ENCODE data around the gene SCNN1A.

DNA sequence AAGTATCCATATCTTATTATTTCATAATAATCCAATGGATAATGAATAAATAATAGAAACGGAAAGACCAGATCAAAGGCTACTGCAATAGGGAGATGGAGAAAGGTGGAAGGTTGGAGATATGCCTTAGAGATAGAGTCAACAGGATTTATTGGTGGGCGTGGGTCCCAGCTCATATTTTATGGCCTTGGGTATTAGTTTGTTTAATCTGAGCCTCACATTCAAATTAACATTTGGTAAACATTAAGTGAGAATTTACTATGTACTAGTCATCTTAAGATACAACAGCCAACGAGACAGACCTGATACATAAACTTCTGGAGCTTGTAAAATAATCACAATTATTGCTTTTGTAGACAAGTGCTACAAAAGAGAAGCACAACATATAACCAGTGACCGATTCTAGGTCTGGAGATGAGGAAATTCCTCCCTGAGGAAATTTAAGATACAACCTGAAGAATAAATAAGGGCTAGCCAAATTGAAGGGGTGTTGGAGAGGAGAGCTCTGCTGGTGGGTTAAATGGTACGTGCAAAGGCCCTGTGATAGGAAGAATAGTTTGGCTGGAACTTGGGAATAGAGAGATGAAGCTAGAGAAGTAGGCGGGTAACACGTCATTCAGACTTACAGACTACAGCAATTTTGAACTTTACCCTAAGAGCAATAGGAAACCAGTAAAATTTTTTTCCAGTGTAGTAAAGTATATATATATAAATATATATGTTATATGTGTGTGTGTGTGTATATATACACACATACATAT lies 24.7 kb upstream of the SCNN1A start:
- TF ChIP-seq, protein P1, sequence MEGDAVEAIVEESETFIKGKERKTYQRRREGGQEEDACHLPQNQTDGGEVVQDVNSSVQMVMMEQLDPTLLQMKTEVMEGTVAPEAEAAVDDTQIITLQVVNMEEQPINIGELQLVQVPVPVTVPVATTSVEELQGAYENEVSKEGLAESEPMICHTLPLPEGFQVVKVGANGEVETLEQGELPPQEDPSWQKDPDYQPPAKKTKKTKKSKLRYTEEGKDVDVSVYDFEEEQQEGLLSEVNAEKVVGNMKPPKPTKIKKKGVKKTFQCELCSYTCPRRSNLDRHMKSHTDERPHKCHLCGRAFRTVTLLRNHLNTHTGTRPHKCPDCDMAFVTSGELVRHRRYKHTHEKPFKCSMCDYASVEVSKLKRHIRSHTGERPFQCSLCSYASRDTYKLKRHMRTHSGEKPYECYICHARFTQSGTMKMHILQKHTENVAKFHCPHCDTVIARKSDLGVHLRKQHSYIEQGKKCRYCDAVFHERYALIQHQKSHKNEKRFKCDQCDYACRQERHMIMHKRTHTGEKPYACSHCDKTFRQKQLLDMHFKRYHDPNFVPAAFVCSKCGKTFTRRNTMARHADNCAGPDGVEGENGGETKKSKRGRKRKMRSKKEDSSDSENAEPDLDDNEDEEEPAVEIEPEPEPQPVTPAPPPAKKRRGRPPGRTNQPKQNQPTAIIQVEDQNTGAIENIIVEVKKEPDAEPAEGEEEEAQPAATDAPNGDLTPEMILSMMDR (IDR thresholded peaks at IDR 0.05; ENCODE audit: poor library complexity) = no peak
- TF ChIP-seq EZH2 (IDR thresholded peaks at IDR 0.05; ENCODE audit: borderline replicate concordance) = no peak
- TF ChIP-seq EZH2phosphoT487 (IDR thresholded peaks at IDR 0.05; ENCODE audit: low read depth, severe bottlenecking, unreplicated experiment) = no peak
